Tibial nerve (tissue), 4 donors: ENCODE results near the gene CMSS1.

Experiments
- EP300 ChIP-seq, 2 donors: sonication (generic); formaldehyde crosslinking; IDR thresholded peaks; one replicate each; pipeline ENCODE4 v1.6.1; 2017; ENCODE audit warnings: antibody characterized with exemption in 2 of 2, mild to moderate bottlenecking in 1 of 2
- TF ChIP-seq, protein P1 (sequence below), 5 experiments: fragments of 200-600 bp in 3 of 5; fragments of 450-650 bp in 2 of 5; sonication (generic) in 3 of 5; IDR thresholded peaks; one replicate each; pipeline ENCODE4 v1.5.1; 2016 to 2019; ENCODE audit warnings: antibody characterized with exemption in 5 of 5, mild to moderate bottlenecking in 3 of 5, moderate library complexity in 2 of 5

GRCh38 chr3:100018806-100019205 lies 201.1 kb downstream of the CMSS1 start:
- no peak for TF ChIP-seq EP300 (IDR thresholded peaks at IDR 0.05)
- TF ChIP-seq, protein P1, sequence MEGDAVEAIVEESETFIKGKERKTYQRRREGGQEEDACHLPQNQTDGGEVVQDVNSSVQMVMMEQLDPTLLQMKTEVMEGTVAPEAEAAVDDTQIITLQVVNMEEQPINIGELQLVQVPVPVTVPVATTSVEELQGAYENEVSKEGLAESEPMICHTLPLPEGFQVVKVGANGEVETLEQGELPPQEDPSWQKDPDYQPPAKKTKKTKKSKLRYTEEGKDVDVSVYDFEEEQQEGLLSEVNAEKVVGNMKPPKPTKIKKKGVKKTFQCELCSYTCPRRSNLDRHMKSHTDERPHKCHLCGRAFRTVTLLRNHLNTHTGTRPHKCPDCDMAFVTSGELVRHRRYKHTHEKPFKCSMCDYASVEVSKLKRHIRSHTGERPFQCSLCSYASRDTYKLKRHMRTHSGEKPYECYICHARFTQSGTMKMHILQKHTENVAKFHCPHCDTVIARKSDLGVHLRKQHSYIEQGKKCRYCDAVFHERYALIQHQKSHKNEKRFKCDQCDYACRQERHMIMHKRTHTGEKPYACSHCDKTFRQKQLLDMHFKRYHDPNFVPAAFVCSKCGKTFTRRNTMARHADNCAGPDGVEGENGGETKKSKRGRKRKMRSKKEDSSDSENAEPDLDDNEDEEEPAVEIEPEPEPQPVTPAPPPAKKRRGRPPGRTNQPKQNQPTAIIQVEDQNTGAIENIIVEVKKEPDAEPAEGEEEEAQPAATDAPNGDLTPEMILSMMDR (IDR thresholded peaks at IDR 0.05) = no peak
